GM12865 (cell line): Measurements from ENCODE around the gene AMOTL2.

Experiments
- DNase-seq: peaks from one replicate; pipeline ENCODE4 v3.0.0; 2010; ENCODE audit warnings: low read depth
- H3K4me3 ChIP-seq: 2 replicates; pipeline ENCODE4 v1.5.1; 2011; ENCODE audit warnings: mild to moderate bottlenecking, low read depth, low read length, control low read depth
- CTCF ChIP-seq: IDR thresholded peaks from 2 replicates; pipeline ENCODE4 v1.5.1; 2011; ENCODE audit warnings: low read length, control low read depth, low read depth, inconsistent platforms; ENCODE audit not compliant: insufficient read depth; ENCODE audit errors: missing control alignments

The AMOTL2 gene

DNA sequence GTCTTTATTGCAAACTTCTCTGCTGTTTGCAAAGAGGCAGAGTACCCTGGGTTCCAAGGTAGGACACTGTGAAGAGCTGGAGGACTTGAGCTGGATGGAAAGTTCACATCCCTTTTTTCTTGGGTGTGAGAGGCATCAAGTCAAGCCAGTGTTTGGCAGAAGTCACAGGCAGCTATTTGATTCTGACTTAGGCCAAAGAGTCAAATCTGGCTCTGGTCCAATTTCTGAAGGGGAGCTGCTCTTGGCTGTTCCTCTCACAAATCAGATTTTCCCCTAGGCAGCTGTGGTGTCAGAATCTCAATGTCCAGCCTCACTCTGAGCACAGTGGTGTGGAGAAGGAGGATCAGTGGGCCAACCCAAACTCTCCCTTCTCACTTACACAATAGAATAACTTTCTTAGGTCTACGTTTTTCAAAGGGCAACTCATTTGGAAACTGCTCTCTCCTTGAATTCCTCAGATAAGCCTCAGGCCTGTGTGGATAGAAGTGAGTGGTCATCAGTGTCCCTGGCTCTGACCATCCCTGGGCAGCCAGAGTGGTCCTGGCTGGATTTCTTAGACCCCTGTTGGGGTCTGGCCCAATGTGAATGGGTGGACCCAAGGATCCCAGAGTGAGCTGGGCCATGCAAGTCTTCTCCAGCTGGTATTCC, 18.2 kb upstream of the AMOTL2 start:
- no peak overlapping the region for H3K4me3 ChIP-seq
- TF ChIP-seq CTCF: no peak
- DNase-seq: no peak

GRCh38 chr3:134389865-134390264, 15.6 kb upstream of the AMOTL2 start:
- H3K4me3 ChIP-seq: no peak overlapping the region
- no peak for DNase-seq
- no peak for TF ChIP-seq CTCF

- TF ChIP-seq CTCF: no peak
- no peak for DNase-seq
- no peak overlapping the region for H3K4me3 ChIP-seq
Observed at GRCh38 chr3:134388788-134389485, 14.7 kb upstream of the AMOTL2 start.

DNA sequence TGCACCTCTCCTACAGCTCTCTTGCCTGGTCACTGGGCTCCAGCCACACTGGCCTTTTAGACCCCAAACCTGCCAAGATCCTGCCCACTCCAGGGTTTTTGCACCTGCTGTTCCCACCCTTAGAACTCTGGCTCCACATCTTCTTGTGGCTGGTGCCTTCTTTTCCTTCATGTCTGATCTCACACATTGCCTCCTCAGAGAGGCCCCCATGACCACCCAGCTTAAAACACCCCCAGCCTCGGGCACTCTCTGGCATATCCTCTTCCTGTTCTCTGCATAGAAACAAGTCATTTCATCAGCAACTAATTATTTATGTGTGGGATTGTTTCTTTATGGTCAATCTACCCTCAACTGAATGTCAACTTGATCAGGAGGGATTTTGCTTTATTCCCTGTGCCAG, 14.0 kb upstream of the AMOTL2 start:
- H3K4me3 ChIP-seq: no peak overlapping the region
- TF ChIP-seq CTCF: no peak
- no peak for DNase-seq

DNA sequence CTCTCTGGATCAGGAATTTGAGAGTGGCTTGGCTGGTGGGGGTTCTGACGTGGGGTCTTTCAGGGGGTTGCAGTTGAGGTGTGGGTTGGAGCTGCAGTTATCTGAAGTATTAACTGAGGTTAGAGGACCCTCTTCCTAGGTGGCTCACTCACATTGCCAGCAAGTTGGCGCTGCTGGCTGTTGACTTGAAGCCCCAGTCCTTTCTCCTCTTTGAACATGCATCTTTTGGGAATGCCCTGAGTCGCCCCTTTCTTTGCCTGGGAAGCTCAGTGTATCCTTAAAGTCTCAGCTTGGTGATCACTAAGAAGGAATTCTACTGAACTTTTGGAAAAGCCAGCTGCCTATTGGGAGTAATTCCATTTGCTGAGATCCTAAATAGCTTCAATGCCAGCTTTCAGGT, 13.0 kb upstream of the AMOTL2 start:
- no peak for TF ChIP-seq CTCF
- DNase-seq: no peak
- no peak overlapping the region for H3K4me3 ChIP-seq

DNA sequence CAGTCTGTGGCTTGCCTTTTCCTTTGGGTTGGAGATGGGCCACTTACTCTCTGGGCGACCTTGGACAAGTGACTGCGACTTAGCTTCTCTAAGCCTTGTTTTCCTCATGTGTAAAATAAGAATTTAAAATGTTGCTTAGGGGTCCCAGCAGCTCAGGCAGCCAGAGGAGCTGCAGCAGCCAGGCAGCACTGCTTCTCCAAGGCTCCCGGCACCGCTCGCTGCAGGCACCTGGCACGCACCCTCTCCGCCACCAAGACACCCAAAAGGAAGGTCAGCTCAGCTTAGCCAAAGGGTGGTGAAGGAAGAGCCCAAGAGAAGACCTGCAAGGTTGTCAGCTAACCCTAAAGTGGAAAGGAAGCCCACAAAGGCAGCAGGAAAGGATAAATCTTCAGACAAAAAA, 10.7 kb upstream of the AMOTL2 start:
- no peak overlapping the region for H3K4me3 ChIP-seq
- DNase-seq: no peak
- no peak for TF ChIP-seq CTCF
